HK-2 (cell line): ENCODE results near the gene MIPOL1.

ENCODE experiments used
- DNase-seq: peaks from one replicate; pipeline ENCODE4 v3.0.0-alpha.2; 2018; ENCODE audit not compliant: unreplicated experiment

The MIPOL1 gene

DNA sequence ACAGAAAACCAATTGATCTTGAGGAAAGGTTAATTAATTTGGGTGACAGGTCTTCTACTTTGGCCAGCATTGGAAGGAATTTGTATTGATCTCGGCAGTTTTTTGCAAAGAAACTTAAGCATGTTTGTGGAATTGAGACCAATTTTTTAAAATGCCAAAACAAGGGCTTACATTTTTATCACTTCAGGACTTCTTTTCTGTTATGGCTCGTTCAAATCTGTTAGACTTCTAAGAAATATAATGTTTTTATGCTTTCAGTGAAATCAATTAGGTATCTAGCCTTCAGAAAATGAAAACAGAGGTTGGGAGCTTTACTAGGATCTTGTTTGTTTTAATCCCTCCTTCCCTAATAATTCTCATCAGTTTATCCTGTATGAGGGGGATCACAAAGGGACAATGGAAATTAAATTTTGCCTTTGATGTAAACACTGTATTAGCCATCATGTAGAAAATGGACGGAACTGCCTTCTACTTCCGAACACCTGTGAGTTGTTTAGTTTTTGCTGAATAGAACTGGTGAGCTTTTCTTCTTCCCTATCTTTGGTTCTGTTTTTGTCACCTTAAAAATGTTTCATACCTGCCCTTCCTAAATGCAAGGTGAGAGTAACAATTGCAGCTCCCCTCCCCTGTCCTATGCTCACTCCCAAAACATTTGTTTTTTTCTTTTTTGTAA, 389.5 kb downstream of the MIPOL1 start:
- DNase-seq = no peak

DNA sequence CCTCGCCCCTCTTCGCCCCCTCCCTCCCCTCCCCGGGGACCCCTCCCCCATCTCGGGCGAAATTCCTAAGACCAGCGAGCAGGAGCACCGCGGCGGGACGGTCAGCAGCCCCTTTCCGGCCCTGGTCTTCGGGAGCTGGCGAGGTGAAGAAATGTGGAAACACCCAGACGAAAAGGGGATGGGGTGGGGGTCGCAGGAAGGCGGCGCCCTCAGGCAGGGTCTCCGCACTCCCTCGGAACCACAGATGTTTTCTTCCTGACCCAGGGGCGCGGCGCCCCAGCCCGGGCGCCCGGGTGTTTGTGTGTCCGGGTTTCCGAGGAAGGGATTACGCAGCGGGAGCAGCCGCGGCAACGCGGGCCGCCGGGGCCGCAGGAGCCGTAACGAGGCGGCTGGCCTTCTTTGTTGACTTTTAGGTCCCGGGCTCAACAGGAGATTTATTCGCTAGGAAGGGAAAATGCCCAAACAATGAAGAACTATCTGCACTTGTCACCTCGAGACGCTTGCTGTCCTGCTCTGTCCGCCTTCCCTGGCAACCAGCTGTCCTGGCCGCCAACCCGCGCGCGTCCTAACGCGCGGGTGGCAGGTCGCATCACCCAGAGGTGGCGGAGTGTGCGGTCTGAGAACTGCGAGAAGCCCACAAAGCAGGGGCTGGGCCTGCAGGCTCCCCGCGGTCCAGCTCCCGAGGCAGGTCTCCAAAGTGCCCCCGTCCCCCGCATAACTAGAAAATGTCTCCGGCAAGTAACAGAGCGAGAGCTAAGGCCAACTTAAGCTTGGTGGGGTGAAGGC, 390.3 kb downstream of the MIPOL1 start:
- no peak for DNase-seq

DNA sequence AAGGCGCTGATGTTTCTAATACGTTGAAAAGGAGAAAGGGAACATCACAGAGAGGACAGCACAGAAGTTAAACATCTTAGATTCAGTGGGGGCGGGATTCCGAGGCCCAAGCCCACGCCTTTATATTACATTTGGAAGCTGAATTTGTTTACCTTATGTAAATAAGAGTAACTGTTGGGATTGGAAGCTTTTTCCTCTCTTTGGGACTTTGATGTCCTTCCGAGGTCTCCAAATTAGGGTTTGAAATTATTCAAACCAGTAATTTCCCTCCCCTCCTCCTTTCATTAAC, 390.9 kb downstream of the MIPOL1 start:
- DNase-seq = no peak

DNA sequence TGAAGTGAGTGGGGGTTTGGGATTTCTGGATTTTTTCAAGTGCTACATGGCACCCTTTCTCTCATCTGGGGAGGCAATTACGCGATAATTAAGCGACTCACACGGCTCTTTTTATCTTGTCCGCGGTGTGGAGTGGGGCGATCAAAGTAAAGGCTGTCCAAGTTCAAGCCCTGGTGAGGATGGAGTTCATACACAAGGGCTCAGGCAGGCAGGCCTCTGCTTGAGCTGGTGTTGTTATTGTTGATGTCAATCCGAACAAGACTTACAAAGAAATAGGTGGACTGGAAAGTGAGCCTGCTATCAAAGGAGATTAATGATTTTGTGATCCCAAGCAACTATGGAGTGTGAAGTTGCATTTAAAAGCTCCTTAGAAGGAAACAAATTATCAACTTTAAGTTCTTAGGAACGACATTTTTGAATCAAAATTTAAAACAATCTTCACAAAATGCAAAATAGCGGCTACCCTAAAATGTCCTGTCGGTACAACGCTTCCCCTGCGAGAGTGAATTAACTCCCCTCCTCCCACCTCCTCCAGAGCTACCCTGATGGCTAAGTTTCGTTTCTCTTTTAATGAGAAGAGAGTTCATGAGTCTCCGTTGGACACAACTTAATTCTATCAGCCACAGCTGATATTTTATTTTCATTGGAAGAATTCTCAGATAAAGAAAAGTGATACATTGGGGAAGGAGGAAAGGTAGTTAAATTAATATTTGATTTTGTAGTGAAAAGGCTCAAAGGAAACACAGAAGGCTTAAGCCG, 391.4 kb downstream of the MIPOL1 start:
- no peak for DNase-seq

DNA sequence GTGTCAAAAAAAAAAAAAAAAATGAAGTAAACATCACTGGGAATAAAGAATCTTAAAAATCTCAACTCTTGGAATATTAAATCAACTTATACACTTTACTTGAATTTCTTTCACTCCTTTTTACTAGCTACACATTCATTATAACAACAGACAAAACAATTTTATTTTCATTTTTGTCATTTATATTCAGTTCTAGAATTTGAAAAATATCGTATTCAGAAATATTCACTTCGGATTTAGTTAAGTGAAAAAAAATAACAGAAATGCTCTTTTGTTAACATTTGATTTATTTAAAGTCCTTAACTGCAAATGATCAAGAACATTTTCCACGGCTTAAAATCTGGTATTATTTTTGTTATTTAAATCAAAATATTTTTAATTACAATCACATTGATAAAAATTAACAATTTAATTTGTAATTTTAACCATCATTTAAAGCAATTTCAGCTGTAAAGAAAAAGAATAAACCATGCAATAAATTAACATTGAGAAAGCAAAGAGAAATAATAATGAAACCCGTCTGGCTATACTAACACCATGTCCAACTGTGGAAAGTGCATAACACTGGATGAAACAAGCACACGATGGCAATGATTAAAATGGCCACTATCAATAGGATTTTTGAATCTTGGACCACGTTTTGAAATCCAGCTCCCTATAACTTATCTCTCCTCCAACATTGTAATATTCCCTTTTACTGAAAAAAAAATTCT, 392.1 kb downstream of the MIPOL1 start:
- DNase-seq = no peak

DNA sequence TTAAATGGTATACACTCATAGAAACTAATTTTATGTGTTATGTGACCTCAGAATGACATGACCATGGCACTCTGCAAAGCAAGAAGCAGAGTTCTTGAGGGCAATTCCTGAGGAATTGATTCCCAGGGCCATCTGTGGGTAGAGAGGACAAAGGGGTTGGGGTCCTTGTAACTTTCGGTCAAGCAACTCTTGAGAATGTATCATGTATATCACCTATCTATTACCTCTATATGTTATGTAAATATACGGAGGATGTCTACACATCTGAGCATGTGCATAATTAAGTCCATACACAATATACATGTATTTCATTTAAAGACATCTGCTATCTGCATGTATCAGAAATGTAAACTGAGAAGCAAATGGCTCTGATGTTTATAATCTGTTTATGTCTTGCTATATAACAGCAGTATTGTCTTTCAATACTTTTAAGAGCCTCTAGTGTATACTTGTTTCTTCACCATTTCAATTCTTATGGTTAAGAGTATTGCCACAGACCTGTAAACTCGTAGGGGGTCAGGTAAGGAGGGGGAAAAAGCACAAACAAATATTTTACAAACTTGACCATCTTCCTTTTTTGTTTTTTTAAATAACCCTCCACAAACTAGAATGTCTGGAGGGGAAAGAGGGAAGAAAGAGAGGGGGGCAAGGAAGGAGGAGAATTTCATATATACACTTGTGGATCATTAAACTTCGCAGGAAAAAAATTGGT, 392.8 kb downstream of the MIPOL1 start:
- no peak for DNase-seq

DNA sequence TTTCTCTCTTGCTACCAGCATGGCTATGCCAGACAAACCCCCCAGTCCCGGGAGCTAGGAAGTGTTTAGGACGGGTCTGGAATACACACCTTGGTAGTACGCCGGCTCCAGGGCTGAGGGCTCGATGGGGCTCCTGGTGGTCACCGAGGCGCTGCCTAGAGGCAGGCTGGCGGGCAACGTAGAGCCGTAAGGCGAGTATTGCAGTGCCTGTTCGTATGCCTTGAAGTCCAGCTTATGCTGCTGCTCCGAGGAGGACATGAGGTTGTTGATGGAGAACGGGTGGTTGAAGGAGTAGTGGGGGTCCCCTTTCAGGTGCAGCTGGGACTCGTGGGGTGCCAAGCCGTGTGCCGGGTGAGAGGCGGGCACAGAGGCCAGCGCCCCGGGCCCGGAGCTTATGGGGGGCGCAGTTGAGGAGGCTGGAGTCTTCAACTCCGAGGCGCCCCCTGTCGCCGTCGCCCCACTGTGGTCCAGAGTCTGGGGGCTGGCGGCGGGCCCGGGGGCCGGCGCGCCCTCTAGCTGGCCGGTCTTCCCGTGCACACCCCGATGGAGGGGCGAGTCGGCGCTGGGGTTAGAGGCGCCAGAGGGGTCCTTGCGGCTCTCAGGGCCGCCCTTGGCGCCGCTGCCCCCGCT, 393.7 kb downstream of the MIPOL1 start:
- no peak for DNase-seq

DNA sequence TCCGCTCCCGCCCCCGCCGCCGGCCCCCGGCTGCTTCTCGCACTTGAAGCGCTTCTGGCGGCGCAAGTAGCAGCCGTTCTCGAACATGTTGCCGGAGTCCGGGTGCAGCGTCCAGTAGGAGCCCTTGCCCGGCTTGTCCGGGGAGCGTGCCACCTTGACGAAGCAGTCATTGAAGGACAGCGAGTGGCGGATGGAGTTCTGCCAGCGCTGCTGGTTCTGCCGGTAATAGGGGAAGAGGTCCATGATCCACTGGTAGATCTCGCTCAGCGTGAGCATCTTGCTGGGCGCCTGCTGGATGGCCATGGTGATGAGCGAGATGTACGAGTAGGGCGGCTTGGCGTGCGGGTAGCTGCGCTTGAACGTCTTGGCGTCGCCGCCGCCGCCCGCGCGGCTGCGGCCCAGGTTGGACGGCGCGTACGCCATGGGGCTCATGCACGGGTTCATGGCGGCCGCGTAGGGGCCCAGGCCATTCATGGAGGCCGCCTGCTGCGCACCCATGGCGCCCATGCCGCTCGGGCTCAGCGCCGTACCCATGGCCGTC, 394.3 kb downstream of the MIPOL1 start:
- DNase-seq = no peak

DNA sequence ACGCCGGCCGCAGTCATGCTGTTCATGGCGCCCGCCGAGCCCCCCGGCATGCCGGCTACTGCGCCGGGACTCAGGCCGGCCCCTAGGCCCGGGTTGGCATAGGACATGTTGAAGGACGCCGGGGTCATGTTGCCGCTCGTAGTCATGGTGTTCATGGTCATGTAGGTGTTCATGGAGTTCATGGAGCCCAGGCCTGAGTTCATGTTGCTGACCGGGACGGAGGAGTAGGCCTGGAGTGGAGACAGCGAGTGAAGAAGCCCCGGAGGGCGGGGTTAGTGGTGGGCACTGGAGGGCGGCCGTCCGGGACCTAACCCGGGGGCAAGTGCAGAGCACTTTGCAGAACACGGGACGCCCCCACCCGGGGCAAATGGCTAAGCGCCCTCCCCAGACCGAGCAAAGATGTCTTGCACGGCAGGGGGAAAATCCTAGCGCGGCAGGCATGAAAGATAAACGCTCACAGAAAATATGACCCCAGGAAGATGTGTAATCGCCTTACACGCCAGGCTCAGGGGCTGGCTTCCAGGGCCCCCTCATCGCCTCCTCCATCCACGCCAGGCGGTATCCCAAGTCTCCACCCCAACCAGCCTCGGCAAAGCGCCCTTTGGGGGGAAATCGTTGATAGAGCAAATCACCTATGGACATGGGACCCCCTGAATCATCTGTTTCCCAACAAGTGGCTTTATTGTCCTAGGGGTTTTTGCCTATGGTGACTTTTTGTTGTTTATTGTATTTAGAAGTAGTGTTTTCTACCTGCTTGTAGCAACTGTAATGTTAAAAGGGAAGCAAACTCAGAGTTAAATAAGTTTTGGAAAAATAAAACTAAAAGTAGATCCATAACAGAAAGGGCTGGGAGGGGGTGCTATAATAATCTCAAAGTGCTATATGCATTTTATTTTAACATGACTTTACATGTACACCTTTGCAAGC, 395.0 kb downstream of the MIPOL1 start:
- DNase-seq = no peak

DNA sequence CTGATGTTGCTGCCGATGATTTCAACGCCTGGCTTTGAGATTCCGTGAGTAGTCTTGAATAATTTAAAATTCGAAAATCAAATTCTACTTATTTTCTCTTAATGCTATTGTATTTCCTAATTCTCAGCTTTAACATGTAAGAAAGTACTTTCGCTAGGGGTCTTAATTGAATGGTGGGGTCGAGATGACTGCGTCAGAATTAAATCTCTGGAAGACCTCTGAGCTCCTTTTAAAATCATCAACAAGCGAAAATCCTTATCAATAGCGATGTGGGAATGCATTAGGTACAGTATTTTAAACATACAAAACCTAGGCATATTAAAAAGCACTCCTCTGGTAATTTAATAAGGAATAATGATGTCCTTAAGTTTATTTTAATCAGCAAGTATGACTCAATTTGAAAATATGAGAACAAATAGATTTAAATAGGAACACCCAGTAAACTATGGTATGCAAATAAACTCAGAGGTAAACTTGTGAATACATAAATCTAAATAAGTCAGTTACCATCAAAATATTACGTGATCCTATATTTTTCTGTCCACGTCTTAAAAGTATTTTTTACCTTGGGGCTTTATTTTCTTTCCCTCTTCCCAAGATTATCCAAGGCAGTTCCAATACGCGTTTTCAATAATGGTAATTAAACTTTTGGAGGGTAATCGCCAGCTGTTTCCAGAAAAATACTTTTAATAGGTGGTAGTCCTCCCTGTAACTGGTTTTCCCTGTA, 395.9 kb downstream of the MIPOL1 start:
- no peak for DNase-seq

DNA sequence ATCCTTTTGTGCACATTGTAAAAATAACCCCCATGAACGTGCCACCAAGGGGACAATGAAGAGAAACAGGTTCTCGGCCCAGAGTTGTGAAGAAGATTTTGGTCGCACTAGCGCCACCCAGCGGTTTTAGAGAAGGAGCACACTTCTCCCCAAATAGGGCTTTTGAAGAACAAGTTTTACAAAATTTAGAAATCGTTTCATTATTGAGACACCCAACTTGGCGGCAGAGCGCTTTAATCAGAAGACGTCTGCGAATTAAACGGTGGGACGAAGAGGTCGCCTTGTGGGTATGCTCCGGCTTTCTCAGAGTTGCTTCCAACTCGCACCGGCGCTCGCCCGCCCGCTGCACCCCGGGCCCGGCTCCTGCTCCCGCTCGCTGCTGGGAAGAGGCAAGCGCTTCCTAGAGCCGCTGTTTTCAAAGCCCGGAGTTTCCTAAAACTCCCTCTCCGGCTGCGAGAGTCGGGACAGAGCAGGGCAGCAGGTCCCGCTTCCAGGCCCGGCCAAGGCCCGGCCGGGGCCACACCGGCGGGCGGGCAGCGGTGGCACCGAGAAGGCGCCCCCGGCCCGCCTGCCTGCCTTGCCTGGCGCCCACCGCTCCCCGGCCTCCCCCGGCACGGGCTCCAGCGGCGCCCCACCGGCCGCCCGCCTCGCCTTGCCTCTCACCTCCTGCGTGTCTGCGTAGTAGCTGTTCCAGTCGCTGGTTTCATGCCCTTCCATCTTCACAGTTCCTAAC, 396.7 kb downstream of the MIPOL1 start:
- DNase-seq = peak; percentile 79

DNA sequence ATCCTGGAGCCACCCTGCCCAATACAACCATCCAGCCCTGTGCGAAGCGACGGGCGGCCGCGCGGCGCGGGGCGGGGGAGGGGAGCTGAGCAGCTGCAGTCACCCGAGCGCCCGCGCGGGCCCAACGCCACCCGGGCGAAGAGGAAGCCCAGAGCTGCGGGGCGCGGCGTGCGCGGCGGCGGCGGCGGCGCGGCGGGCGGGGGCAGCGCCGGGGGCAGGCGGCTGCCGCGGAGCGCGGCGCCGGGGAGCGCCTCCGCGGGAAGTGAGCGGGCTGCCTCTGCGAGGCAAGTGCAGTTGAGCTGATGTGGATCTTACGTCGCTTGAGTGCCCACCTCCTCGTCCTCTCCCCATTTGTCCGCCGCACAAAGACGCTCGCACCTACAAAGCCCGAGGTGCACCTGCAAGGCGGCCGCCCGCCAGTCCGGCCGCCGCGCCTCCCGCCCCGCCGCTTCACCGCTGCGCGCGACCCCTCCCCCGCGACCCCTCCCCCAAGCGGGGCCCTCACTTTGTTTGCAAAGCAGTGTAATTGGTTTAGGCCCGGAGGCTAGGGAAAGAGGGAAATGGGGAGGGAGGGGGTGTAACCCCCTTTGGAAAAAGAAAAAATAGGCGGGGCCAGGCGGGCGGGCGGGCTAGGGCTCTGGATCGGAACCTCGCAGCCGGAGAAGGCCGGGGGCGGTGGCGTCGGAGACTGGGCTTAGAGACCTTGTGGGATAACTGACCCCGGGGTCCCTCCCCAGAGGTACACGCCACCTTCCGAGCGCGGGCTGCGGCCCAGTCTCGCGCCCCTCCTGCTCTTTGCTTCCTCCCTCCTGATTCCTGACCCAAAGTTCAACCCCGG, 397.5 kb downstream of the MIPOL1 start, which contains the start of the genes FOXA1 and TTC6:
FOXA1 (minus strand) TSS at position 279 of the 838 bp plus-strand sequence; CDS start at position 2, 277 bp downstream.
TTC6 (plus strand) TSS at position 659 of the 838 bp plus-strand sequence. CDS start 26,436 bp downstream, outside the sequence.
- peak; percentile 59 for DNase-seq

DNA sequence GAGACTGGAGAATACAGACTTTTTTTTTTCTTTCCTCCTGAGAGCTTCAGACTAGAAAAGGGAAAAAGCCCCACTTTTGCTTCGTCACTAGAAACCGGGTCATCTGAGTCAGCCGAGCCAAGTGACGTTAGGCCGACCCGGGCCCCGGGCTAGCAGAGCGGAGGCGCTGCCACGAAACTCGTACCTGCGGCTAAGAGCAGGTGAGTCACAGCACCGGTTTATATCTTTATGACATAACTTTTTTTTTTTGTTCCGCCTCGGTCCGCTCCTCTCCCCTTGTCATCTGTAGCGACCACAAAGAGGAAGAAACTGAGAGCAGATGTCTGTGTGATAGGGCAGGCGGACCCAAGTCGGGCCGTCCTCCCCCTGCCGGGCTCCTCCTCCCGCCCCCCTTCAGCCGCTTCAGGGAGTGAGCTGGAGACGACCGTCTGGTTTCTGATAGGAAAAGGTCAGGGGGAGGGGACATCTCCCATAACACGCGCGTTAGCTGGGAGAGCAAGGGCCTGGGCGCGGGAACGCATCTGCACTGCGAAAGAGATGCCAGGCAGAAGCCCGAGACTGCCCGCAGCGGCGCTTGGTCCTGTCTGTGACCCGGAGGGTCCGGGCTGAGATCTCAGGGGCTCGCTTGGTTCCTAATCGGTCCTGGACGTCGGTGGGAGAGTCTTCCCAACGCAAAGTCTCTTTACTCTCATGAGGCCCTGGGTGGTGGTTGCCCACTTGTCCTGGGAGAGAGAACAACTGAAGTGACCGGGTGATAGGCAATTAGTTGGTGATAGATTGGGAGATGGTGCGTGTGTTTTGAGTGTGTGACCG, 398.3 kb downstream of the MIPOL1 start:
- peak; percentile 80 for DNase-seq

DNA sequence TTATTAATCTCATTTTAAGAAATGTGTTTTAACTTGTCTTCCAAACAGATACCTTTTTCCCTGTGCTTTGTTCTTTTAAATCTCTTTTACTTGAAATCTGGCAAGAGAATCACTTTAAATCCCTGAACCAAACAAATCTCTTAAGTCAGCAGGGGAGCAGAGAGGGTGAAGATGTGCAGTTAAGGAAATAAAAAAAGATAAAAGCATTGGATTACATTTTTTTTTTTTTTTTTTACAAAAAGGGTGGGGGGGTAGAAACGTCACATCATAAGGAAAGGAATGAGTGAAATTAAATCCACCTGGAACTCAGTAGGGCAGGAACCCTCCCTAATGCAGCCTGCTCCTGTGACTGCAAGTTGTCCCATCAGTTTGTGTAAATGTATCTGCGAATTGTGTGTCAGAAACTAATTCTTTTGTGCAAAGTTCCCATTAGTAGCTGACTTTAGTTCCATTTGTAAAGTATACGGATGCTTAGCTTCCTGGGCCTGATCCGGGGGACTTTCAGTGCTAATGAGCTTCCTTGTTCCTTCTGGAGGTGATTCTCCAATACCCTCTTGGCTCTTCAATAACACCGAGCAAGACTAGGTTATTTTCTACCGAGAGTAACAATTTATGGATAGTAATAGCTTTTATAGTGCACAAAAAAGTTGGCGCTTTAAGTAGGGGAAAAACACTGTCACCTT, 399.2 kb downstream of the MIPOL1 start:
- no peak for DNase-seq

DNA sequence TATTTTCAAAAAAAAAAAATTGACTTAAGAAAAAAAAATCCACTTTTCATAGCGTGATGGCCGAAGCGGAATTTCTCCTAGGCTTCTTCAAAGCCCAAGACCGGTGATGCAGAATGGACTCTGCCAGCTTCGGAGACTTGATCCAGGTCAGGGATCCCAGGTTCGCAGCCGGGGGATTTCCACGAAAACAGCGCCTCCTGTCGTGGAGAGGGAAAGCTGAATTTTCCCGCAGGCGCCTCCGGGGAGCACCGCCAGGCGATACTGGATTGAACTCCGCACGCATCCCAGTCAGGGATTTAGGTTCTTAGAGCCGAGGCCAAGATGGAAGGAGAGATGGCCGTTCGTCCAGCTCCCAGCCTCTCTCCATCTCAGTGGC, 399.8 kb downstream of the MIPOL1 start:
- DNase-seq = no peak
